Ammon's horn (tissue), 1 donor: Measurements from ENCODE around the gene UBTFL1.
"Not testable (repeated sequence)": the region's sequence is repeated elsewhere in the genome, so short reads cannot be mapped to it uniquely, and the experiment has no call there.

ENCODE experiments used
- DNase-seq: peaks from one replicate; pipeline ENCODE4 v3.0.0-alpha.2; 2016; ENCODE audit warnings: low spot score

UBTFL1 gene, protein sequence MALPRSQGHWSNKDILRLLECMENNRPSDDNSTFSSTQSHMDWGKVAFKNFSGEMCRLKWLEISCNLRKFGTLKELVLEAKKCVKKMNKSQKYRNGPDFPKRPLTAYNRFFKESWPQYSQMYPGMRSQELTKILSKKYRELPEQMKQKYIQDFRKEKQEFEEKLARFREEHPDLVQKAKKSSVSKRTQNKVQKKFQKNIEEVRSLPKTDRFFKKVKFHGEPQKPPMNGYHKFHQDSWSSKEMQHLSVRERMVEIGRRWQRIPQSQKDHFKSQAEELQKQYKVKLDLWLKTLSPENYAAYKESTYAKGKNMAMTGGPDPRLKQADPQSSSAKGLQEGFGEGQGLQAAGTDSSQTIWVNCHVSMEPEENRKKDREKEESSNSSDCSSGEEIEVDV

DNA sequence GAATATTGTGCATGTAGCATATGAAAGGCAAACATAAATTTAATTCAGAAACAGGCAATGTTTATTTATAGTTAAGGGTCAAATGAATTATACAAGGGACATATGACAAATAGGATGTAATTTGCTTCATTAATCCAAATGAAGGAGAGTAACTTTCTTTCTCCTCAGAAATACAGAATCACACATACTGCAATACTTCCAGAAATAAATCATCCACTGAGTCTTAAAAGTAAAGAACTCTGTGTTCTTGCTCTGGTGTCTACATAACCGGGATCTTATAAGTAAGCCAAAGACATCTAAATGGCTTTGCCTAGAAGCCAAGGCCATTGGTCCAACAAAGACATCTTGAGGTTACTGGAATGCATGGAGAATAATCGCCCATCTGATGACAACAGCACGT, at the start of gene UBTFL1:
Gene UBTFL1 (plus strand): TSS at position 301 of the 400 bp plus-strand sequence. CDS start 0 bp downstream, at position 301.
- DNase-seq, result not testable (repeated sequence)

DNA sequence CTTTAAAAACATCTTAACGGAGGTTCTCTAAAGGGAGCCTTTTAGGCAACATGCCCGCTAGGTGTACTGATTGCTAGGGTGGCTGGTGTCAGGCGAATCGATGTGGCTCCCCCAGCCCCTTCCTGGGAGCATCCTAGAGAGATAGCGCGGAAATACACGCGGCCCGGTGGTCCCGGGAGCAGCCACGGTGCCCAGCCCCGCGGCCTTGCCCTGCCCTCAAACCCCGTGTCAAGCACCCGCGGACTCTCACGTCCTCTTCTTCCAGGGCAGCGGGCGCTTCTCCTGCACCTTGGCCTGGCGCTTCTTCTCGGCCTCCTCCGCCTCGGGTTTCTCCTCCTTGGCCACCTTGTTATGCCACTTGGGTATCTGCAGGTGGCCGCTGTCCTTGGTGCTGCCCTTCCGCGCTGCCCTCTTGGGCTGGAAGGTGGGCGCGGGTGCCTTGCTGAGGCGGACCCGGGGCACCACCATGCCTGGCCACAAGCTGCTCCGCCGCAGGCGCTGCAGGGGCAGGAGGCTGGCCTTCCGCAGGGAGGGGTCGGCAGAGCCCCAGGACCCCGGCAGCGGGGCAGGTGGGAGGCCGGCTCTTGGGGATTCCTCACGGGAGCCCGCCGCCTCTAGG, 34.0 kb upstream of the UBTFL1 start:
- DNase-seq, result not testable (repeated sequence)

DNA sequence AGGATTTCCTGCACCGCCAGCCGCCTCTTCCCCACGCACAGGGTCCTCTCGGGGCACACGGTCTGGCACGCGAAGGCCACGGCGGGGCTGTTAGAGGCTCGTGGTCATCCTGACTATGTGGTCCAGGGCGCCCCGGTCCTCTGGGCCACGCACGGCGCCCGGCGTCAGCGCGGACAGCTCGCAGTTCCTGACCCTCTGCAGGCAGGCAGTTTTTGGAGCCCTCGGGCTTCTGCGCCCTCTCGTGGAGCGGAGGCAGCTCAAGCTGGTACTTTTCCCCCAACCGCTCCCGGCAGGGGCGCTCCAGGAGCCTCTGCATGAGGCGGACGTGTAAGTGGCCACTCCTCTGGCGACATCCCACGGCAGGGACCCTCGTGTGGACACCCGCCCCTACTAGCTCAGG, 33.4 kb upstream of the UBTFL1 start:
- DNase-seq, result not testable (repeated sequence)

- DNase-seq, result not testable (repeated sequence)
Observed at GRCh38 chr11:90053545-90053944, 32.2 kb upstream of the UBTFL1 start.

GRCh38 chr11:90088731-90089130, 3.0 kb downstream of the UBTFL1 start:
- not testable (repeated sequence) for DNase-seq

DNA sequence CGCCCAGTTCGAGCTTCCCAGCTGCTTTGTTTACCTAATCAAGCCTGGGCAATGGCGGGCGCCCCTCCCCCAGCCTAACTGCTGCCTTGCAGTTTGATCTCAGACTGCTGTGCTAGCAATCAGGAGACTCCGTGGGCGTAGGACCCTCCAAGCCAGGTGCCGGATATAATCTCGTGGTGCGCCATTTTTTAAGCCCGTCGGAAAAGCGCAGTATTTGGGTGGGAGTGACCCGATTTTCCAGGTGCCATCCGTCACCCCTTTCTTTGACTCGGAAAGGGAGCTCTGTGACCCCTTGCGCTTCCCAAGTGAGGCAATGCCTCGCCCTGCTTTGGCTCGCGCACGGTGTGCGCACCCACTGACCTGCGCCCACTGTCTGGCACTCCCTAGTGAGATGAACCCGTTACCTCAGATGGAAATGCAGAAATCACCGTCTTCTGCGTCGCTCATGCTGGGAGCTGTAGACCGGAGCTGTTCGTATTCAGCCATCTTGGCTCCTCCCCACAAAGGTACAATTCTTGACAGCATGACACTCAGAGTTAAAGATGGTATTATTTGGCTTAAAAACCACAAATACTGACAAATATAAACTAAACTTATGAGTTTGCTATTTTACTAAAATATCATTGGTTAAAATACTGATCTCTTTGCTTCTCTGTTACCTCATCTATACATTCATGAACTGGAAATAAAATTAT, 9.6 kb downstream of the UBTFL1 start:
- DNase-seq, result not testable (repeated sequence)

DNA sequence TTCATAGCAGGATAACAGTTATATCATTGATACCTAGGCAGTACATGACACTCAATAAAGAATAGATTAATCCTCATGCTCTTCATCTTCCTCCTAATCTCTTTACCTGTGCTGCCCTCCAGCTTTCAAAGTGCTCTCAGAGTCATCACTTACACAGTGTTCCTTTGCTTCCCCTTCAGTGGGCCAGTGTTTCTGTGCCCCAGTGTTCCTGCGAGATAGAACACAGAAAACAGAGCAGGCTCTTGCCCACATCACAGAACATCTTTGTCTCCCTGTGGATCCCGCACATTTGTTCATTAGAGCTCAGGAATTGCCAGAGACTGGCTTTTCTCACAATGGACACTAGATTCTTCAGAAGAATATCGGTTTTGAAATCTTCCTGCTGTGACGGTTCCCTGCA, 12.5 kb downstream of the UBTFL1 start:
- DNase-seq, result peak; percentile 62

GRCh38 chr11:90100431-90100830, 14.7 kb downstream of the UBTFL1 start:
- no peak for DNase-seq

DNA sequence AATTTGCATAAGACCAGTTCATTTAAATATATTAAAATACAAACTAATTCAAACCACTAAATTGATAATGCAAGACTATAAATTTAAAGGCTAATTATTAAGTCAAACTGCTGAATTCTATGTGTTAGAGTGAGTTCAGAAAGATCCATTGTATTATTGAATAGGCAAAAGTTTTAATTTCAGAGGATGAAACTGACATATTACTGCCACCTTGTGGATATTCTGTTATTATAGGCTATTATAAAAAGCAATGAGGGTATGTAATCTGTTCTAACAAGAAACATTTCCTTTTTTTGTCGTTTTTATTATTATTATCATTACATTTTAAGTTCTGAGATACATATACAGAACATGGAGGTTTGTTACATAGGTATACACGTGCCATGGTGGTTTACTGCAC, 27.8 kb downstream of the UBTFL1 start:
- no peak for DNase-seq

DNA sequence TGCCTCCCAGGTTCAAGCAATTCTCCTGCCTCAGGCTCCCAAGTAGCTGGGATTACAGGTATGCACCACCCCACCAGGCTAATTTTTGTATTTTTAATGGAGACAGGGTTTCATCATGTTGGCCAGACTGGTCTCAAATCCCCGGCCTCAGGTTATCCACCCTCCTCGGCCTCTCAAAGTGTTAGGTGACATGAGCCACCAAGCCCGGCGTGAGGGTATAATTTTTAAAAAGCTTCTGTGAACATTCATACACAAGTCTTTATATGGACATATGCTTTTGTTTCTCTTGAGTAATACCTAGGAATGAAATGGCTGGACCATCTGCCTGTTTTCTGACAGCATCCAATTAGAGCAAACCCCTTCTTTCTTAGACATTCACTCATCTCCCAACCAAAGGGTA, 34.4 kb downstream of the UBTFL1 start:
- DNase-seq, result no peak

DNA sequence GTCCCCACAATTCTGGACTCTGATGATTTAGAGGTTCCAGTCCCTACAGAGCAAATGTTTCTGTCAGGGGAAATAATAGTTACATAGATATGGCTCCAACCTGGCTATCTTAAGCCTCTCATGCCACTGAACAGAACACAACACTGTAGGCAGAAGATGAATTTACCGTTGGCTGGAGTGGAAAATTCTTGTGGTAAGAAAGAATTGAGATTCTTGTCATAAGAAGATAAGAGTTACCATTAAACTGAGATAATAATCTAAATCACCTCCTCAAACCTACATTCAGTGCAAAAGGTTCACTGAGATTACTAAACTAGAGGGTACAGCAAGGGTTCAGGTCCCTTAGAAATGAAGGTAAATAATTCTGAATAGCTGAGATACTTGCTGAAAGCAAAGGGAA, 38.6 kb downstream of the UBTFL1 start:
- no peak for DNase-seq

- no peak for DNase-seq
Observed at GRCh38 chr11:90124946-90125345, 39.2 kb downstream of the UBTFL1 start.

- DNase-seq, result no peak
Observed at GRCh38 chr11:90133560-90134477, 48.1 kb downstream of the UBTFL1 start.

DNA sequence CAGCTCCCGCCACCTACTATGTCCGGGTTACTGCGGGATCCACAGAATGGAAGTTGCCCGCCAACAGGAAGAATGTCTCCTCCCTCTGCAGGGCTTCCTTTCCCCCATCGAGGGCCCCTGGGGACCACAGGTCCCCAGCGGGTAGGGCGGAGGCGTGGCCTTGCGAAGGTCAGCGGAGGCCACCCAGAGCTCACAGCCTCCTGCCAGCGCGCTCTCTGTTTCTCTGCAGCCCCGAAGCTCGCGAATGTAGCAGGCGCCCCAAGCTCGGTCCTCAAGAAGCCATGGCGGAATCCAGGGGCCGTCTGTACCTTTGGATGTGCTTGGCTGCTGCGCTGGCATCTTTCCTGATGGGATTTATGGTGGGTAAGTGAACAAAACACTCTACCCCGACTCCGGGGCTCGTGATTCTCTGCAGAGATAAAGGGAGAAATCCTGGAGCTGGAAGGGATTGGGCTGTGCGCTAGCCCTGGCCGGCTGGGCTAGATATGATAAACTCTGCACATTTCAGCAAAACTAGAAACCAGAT, 48.8 kb downstream of the UBTFL1 start, which contains the start of gene NAALAD2:
Gene NAALAD2 (plus strand): TSS at position 186 of the 526 bp plus-strand sequence. CDS start 96 bp downstream, at position 282.
- DNase-seq, result peak; percentile 67

GRCh38 chr11:90135016-90135415, 49.3 kb downstream of the UBTFL1 start:
- no peak for DNase-seq
